AG08396 (cell line): Measurements from ENCODE around the gene ARID5A.
A peak's percentile ranks its signal among the peaks of the same experiment; 100 is the strongest.
"Not testable (repeated sequence)": the region's sequence is repeated elsewhere in the genome, so short reads cannot be mapped to it uniquely, and the experiment has no call there.

Source experiments
- DNase-seq: peaks from one replicate; pipeline ENCODE4 v3.0.0; 2012; ENCODE audit warnings: low spot score, mixed read lengths

ARID5A gene

DNA sequence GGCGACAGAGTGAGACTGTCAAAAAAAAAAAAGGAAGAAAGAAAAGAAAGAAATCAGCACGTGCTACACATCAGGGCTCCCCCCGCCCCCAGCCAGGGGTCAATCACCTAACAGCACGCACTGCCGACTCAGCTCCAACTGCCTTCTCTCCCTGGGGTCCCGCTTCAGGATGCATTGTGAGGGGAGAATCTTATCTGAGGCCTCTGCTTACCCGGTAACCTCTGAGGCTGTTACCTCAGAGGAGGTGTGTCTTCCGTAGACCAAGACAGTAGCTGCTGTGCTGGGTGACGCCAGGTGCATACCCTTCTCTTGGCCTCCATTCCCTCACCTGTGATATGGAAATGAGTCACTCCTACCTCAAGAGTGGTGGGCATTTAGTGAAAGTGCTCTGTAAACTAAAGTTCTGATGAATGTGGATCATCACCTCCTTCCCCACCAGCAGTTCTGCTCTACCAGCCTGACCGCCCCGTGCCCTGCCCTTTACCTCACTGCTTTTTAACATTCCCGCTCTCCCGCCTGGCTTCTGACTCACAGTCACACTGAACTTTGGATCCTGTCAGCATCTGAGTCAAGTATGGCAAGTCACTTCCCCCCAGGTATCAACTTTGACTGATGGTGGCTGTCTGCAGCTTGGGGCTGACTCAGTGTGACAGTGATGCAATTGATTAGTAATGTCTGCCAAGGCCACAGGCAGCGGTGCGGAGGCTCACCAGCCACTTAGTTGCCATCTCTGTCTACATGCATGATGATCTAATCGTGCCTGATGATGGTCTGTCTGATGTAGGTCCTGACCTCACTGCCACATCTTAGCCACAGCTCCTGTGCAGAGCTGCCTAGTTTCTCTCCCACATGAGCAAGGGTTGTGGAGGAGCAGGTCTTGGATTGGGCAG is 20.1 kb downstream of the ARID5A start:
- DNase-seq = peak; percentile 68

- not testable (repeated sequence) for DNase-seq
Measured at GRCh38 chr2:96557421-96557820, 20.9 kb downstream of the ARID5A start.

- no peak for DNase-seq
Measured at GRCh38 chr2:96558061-96558460, 21.5 kb downstream of the ARID5A start.

DNA sequence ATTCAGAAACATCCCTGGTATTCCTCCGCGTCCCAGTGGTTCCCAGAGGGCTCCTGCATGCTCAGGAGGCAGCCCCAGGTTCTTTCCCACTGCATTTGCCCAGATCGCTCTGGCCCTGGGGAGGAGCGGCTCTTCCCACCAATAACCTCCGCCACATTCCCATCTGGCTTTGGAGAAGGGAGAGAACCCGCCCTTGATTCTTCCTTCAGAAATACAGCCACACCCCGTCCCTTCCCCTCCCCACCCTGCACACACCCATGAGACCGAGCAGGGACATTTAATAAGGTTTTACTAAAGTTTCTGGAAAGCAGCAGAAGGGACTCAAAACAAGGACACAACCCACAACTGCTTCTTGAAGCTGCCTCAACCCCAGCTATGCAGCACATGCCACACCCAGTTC is 21.9 kb downstream of the ARID5A start:
- DNase-seq = no peak

DNA sequence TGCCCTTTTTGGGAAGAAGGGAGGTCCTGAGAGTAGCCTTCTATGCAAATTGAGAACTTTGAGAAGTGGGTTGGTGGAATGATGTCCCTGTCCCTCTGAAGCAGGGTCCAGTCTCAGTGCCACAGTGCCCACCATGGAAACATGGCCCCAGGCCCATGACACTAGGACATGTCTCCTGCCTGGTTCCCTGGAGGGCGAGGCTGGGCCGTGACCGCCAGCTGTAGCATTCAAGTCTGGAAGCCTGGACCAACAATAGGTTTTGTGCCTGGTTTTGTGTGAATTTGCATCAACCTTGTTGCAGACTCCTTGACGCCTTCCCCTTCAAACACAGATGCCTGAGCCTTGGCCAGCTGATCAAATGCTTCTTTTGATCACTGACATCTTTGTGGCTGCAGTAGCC is 27.5 kb downstream of the ARID5A start:
- DNase-seq = no peak

DNA sequence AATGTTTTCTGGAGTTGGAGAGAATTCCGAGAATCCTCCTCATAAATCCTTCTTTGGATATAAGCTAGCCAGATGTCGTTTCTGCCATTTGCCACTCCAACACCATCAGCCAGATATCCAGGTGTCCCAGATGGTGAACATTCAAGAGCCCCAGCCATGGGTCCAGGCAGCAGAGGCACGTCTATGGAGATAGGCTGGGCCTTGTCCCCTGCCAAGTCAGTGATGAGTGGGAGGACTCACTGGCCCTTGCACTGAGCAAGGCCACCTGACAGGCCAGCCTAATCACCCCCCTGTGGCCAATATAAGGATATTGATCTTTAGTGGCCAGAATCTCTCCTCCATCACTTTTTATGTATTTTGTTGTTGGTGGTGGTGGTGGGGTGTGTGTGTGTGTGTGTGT is 28.0 kb downstream of the ARID5A start:
- DNase-seq = no peak

- DNase-seq = no peak
Measured at GRCh38 chr2:96565111-96565510, 28.6 kb downstream of the ARID5A start.

DNA sequence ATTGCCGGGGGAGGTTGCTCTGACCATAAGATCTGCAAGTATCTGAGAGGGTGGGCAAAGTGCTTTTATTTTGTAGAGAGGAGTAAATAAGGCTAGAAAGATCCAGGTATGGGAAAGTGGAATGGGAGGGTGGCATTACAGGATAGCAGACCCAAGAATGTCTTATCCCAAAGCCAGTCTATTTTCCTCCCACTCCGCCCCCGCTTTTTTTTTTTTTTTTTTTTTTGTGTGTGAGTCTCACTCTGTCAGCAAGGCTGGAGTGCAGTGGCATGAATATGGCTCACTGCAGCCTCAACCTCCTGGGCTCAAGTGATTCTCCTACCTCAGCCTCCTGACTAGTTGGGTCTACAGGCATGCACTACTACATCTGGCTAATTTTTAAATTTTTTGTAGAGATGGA is 31.5 kb downstream of the ARID5A start:
- DNase-seq = no peak

DNA sequence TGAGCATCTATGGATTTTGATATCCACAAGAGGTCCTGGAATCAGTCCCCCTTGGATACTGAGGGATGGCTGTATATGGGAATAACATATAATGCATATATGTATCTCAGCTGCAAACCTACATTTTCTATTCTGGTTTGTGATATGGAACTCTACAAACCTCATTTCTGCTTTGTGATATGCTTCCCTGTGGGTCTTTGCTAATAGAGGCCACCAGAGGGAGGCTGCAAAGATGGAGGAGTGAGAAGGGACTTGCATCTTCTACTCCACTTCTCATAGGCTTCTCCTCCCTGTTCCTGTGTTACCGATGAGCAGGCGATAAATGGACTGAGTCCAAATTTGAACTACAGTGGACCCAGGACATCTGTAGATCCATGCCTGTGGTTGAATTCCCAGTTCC is 37.8 kb downstream of the ARID5A start:
- no peak for DNase-seq

DNA sequence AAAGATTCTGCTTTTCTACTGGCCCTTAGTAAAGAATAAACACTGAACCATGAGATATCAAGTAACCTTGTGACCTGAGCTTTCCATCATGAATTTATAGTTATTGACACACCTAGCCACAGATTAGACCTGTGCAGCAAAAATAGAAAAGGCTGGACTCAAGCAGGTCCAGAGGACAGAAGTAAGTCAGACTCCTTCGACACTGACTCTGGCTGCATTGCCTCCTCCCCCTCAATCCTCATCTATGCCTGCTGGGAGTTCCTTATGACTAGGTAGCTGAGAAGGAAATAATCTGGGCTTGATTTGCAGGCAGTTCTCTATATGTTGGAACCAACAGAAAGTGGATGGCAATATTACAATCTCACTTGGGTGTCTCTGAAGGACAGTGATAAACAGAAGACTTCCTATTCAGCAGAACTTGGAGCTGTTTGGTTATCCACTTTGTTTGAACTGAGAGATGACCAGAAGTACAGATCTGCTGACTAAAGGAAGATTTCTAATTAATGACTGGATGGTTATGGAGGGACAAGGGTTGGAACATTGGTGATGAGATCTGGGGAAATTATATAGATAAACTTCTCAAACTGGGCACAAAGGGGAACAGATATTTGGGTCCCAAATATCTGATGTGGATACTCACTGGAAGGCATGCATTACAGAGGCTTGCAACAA is 39.4 kb downstream of the ARID5A start:
- DNase-seq = no peak

DNA sequence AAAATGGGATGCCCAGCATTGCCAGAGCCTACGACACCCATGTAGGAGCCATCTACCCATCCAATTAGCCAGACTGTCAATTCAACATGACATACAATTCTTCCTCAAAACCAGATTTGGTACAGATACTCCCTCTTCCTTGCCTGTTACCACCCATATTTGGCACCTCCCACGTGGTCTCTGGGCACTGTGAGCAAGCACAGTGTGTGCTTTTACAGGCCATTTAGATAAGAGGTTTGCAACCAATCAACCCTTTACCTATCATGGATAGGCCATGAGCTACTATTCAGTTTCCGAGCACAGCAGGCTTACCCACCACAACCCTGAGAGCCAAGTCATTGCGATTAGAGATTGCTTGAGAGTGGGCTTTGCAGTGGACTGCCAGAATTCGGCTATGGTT is 40.9 kb downstream of the ARID5A start:
- no peak for DNase-seq

DNA sequence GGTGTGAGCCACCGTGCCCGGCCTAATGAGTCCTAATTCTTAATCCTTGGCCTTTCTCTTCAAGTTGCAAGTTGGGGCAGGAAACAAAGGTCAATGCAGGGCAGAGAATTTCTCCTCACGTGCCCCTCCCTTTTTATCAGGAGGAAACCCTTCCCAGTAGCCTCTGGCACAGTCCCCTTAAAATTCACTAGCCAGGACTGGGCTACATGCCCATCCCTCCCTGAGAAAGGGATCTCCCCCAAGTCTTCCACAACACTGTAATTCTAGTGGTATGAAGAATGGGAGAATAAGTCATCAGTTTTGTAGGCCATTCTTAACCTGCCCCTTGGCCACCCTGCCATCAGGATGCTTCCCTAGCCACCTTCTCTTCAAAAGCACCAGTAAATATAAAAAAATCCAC is 42.2 kb downstream of the ARID5A start:
- DNase-seq = no peak

- DNase-seq = no peak
Measured at GRCh38 chr2:96579422-96579821, 42.9 kb downstream of the ARID5A start.

GRCh38 chr2:96580771-96581170 is 44.2 kb downstream of the ARID5A start:
- no peak for DNase-seq

GRCh38 chr2:96584017-96584416 is 47.5 kb downstream of the ARID5A start:
- DNase-seq = no peak

- DNase-seq = no peak
Measured at GRCh38 chr2:96587843-96588242, 51.3 kb downstream of the ARID5A start.

DNA sequence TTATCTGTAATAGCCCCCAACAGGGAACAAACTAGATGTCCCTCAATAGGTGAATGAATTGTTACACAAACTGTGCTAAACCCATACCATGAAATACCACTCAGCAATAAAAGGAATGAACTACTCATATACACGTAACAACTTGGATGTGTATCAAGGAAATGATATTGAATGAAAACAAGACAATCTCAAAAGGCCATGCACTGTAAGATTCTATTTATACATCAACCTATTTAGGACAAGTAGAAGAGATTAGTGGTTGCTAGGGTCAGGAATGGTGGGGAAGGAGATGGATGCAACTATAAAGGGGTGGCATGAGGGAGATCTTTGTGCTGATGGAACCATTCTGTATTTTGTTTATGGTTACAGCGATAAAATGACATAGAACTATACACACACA is 54.5 kb downstream of the ARID5A start:
- no peak for DNase-seq

DNA sequence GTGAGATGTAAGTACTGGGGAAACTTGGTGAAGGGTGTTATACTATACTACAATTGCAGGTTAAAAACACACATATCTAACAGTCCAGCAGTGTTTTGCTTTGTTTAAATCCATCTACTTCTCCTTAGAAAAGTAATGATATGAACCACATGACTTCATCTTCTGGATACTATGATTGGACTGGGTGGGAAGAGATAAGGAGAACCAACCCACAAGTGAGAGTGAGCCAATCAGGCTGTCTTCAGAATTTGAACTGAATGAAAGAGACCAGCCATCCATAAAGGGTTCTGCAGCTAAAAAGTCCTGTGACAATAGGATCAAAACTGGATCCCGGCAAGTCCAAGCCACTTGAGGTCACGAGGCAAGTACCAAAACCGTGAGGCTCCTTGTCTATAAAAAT is 54.9 kb downstream of the ARID5A start:
- DNase-seq = no peak

DNA sequence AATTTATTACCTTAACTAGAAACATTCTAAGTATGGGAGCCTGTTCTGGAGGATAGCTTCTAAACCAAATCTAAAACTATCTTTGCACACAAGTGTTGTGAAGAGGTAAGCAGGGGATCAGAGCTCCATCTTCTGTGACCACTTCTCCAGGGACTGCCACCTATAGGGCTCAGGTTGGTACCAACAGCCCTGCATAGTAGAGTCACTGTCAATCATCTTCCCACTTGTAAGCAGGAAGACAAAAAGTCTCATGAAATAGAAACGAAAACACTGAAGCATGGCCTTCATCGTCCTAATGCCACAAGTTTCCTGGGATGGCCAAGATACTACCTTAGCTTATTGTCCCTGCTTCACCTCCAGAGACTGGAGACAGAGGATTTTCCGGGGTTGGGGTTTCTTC is 57.7 kb downstream of the ARID5A start:
- DNase-seq = no peak

GRCh38 chr2:96594691-96595152 is 58.2 kb downstream of the ARID5A start:
- no peak for DNase-seq

DNA sequence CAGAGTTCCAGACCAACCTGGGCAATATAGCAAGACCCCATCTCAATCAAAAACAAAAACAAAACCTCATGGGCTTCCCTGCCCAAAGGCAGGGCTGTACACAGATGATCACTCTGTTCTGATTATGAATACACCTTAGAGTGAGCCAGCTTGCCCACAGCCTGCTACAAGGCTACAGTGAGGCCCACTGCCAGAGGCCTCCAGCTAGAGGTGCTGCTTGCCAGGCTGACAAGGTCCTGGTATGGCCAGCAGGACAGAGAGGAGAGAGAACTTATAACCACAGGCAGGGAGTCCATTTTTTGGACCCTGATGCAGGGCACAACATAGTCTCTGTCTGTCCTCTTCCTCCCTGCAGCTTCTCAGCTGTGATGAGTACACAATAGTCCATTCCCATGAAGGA is 60.0 kb downstream of the ARID5A start:
- no peak for DNase-seq

GRCh38 chr2:96599941-96600340 is 63.4 kb downstream of the ARID5A start:
- DNase-seq = no peak
